ENCODE measurements around the gene EPHA6. TPM values are rescaled to one million over a fixed set of nuclear protein-coding genes. Genes with fewer than 3 reads are reported as not detected.

The EPHA6 gene
- total and polyA plus RNA-seq, 9 of the 15 experiments (the other 6 are each of a cell fraction or from before 2014, with no cell fraction given): not detected

DNA sequence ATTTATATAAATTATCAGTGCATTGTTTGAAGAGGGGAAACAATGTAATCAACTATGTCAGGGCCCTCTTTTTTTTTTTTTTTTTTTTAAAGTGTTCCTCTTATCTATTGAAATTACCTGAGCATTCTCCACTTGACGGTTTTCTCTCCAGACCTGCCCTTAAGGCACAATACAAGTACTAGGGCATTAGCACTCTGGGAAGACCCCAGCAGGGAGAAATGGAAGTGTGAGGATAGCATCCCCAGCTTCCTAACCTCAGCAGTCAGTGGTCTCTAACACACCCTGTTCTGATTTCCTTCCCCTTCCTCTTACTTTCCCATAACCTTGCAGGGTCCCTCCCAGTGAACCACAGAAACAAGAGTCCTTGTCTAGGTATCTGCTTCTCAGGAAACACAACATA is 491.8 kb downstream of the EPHA6 start:
- POLR2A ChIA-PET: no interaction called here

GRCh38 chr3:97338375-97338774 is 524.0 kb downstream of the EPHA6 start:
- FAIRE-seq (no peak), ATAC-seq (no peak), DNase-seq (ENCODE audit: extremely low read depth in 1 of 4, low spot score in 3 of 4) (no peak)
- ChIA-PET CTCF (ENCODE audit: low intra/inter-chr PET ratio) (no interaction called here), POLR2A (no interaction called here)
- TF ChIP-seq ZFX (CRISPR knock-in tag; IDR thresholded peaks at IDR 0.05): no peak
- TF ChIP-seq MITF (IDR thresholded peaks at IDR 0.05): no peak
- no peak for TF ChIP-seq HLTF (IDR thresholded peaks at IDR 0.05)
- TF ChIP-seq BRD9 (IDR thresholded peaks at IDR 0.05; ENCODE audit: low read depth, partially characterized antibody): no peak
- TF ChIP-seq, protein P1, sequence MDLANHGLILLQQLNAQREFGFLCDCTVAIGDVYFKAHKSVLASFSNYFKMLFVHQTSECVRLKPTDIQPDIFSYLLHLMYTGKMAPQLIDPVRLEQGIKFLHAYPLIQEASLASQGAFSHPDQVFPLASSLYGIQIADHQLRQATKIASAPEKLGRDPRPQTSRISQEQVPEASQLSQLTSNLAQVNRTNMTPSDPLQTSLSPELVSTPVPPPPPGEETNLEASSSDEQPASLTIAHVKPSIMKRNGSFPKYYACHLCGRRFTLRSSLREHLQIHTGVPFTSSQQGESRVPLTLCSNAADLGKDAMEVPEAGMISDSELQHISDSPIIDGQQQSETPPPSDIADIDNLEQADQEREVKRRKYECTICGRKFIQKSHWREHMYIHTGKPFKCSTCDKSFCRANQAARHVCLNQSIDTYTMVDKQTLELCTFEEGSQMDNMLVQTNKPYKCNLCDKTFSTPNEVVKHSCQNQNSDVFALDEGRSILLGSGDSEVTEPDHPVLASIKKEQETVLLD (IDR thresholded peaks at IDR 0.05): no peak
- no peak for TF ChIP-seq CHD2 (IDR thresholded peaks at IDR 0.05; ENCODE audit: low read depth, low read length)
- TF ChIP-seq, protein P2, sequence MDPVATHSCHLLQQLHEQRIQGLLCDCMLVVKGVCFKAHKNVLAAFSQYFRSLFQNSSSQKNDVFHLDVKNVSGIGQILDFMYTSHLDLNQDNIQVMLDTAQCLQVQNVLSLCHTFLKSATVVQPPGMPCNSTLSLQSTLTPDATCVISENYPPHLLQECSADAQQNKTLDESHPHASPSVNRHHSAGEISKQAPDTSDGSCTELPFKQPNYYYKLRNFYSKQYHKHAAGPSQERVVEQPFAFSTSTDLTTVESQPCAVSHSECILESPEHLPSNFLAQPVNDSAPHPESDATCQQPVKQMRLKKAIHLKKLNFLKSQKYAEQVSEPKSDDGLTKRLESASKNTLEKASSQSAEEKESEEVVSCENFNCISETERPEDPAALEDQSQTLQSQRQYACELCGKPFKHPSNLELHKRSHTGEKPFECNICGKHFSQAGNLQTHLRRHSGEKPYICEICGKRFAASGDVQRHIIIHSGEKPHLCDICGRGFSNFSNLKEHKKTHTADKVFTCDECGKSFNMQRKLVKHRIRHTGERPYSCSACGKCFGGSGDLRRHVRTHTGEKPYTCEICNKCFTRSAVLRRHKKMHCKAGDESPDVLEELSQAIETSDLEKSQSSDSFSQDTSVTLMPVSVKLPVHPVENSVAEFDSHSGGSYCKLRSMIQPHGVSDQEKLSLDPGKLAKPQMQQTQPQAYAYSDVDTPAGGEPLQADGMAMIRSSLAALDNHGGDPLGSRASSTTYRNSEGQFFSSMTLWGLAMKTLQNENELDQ (CRISPR knock-in tag; IDR thresholded peaks at IDR 0.05; ENCODE audit: borderline replicate concordance): no peak
- no peak overlapping the region for H3K27ac ChIP-seq (ENCODE audit: extremely low read depth, low read depth, low read length)
- WGBS (ENCODE audit: insufficient coverage, low coverage, missing lambda C conversion rate): 0% methylated on average over 3 of the region's 3 CpGs
- H3K9me3 ChIP-seq (replicated peaks; ENCODE audit: control insufficient read depth, insufficient read depth, low read depth, low read length): no peaks in the 10 kb centered on the region
- H3K9ac ChIP-seq (ENCODE audit: insufficient read depth in 1 of 2, low read depth in 2 of 2, low read length in 2 of 2): no peak overlapping the region
- no TSS peak for BruUV-seq (replicated peaks)
- H2AFZ ChIP-seq (ENCODE audit: low read depth, low read length): no peak overlapping the region
- H3K4me1 ChIP-seq (replicated peaks in 1 of 2; ENCODE audit: control insufficient read depth in 2 of 2, insufficient read depth in 2 of 2, low read length in 2 of 2): no peaks in the 10 kb centered on the region
- H3K4me3 ChIP-seq: no peak overlapping the region
- H3K36me3 ChIP-seq (ENCODE audit: control insufficient read depth, insufficient read depth, low read length): no peaks in the 10 kb centered on the region
- no peak overlapping the region for H3K4me2 ChIP-seq (ENCODE audit: insufficient read depth, low read length)
- H3K9me1 ChIP-seq (ENCODE audit: control insufficient read depth, insufficient read depth, low read length): no peaks in the 10 kb centered on the region
- intact Hi-C loops (cut with micrococcal nuclease) (no loop called here), in situ Hi-C loops (cut with MboI) (no loop called here)
- H3K27me3 ChIP-seq (ENCODE audit: control insufficient read depth in 2 of 2, insufficient read depth in 2 of 2, low read length in 2 of 2): no peaks in the 10 kb centered on the region
- no peaks in the 10 kb centered on the region for H3K79me2 ChIP-seq (ENCODE audit: control insufficient read depth, insufficient read depth, low read length)
- H4K20me1 ChIP-seq (replicated peaks; ENCODE audit: control insufficient read depth, insufficient read depth, low read length): no peaks in the 10 kb centered on the region

More for the DNA sequence above, 491.8 kb downstream of the EPHA6 start:
- Histone ChIP-seq H3K9me3 (replicated peaks; ENCODE audit: control insufficient read depth, insufficient read depth, low read depth, low read length) (no peaks in the 10 kb centered on the region), H2AFZ (ENCODE audit: low read depth, low read length) (no peak overlapping the region), H4K20me1 (replicated peaks; ENCODE audit: control insufficient read depth, insufficient read depth, low read length) (no peaks in the 10 kb centered on the region), H3K4me1 (replicated peaks in 1 of 2; ENCODE audit: control insufficient read depth in 2 of 2, insufficient read depth in 2 of 2, low read length in 2 of 2) (no peaks in the 10 kb centered on the region), H3K79me2 (ENCODE audit: control insufficient read depth, insufficient read depth, low read length) (no peaks in the 10 kb centered on the region), H3K36me3 (ENCODE audit: control insufficient read depth, insufficient read depth, low read length) (no peaks in the 10 kb centered on the region), H3K4me2 (ENCODE audit: insufficient read depth, low read length) (no peak overlapping the region), H3K4me3 (no peak overlapping the region), H3K27me3 (ENCODE audit: control insufficient read depth in 2 of 2, insufficient read depth in 2 of 2, low read length in 2 of 2) (no peaks in the 10 kb centered on the region), H3K9me1 (ENCODE audit: control insufficient read depth, insufficient read depth, low read length) (no peaks in the 10 kb centered on the region), H3K9ac (ENCODE audit: insufficient read depth in 1 of 2, low read depth in 2 of 2, low read length in 2 of 2) (no peak overlapping the region), H3K27ac (ENCODE audit: extremely low read depth, low read depth, low read length) (no peak overlapping the region)
- WGBS (ENCODE audit: insufficient coverage, low coverage, missing lambda C conversion rate): no CpG with 5 or more reads among the region's 1 CpG
- intact Hi-C loops (cut with micrococcal nuclease) (no loop called here), in situ Hi-C loops (cut with MboI) (no loop called here)
- CTCF ChIA-PET (ENCODE audit: low intra/inter-chr PET ratio): no interaction called here
- ATAC-seq: no peak
- FAIRE-seq: no peak
- TF ChIP-seq, protein P3, sequence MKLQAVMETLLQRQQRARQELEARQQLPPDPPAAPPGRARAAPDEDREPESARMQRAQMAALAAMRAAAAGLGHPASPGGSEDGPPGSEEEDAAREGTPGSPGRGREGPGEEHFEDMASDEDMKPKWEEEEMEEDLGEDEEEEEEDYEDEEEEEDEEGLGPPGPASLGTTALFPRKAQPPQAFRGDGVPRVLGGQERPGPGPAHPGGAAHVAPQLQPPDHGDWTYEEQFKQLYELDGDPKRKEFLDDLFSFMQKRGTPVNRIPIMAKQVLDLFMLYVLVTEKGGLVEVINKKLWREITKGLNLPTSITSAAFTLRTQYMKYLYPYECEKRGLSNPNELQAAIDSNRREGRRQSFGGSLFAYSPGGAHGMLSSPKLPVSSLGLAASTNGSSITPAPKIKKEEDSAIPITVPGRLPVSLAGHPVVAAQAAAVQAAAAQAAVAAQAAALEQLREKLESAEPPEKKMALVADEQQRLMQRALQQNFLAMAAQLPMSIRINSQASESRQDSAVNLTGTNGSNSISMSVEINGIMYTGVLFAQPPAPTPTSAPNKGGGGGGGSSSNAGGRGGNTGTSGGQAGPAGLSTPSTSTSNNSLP (IDR thresholded peaks at IDR 0.05; ENCODE audit: borderline replicate concordance, low read depth, low read length): no peak
- no peak for TF ChIP-seq KHSRP (IDR thresholded peaks at IDR 0.05)
- TF ChIP-seq HMG20B (CRISPR knock-in tag; IDR thresholded peaks at IDR 0.05): no peak
- no peak for DNase-seq (ENCODE audit: extremely low read depth in 1 of 4, low spot score in 3 of 4)
- no TSS peak for BruUV-seq (replicated peaks)

Data from K562 (cell line).